DMS114 treated with DMSO at 0.1 percent for 48 hours (cell line): ENCODE data around the gene ERBB4.

Source experiments
- DNase-seq: peaks from one replicate; lab custom pipeline; 2025; ENCODE audit not compliant: unreplicated experiment; lab: John Stamatoyannopoulos, UW

The ERBB4 gene

GRCh38 chr2:211371465-211371864 lies 1167.1 kb downstream of the ERBB4 start:
- no peak for DNase-seq

DNA sequence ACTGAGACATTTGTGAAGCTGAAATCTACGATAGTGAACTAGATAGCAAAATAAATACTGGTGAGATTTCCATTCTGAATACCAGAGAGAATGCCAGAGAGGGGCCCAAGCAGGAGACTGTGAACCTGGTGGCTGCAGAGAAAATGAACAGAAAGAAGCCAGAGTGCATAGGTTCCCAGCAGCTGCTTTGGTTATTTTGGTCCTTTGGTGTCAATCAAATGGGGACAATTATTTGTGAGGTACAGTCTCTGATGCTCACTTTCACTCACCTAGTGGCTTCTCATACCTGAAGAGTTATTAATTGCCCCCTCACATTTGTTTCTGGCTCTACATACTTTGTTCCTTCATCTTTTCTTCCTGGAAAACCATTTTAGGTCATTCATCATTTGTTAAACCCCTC lies 1170.1 kb downstream of the ERBB4 start:
- no peak for DNase-seq

- DNase-seq = no peak
These were observed 1170.9 kb downstream of the ERBB4 start for GRCh38 chr2:211367711-211368110.

DNA sequence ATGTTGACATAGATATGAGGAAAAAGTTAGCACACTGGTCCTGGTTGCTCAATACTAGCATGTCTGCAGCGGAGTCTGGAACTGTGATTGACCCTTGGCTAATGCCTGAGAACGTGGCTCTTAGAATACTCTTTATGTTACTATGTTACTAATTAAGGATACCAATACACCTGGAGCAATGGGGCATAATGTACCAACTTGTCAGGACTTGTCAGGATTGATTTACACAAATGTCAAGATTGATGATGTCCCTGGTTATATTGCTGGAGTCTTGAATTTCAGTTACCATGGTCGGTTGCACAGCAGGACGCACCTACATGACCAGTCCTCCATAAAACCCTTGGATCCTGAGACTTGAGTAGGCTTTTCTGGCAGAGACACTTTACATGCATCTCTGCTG lies 1171.3 kb downstream of the ERBB4 start:
- no peak for DNase-seq

DNA sequence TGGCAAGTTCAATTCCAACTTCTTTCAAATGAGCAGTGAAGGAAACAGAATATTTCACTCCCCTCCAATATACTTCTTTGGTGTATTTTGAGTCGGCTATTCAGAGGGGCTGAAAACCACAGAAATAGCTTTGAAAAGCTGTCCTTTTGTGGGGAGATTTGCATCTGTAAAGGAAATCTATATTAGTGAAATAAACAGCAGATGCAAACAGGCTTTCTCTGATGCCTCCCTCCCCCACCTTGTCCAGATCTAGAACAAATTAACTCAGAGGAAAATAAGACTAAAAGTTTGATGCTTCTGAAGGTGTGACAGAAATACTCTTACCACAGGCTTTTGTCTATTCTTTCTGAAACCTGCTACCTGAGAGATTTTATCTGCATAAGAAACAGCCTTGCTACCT lies 1173.7 kb downstream of the ERBB4 start:
- DNase-seq = no peak

GRCh38 chr2:211361383-211361782 lies 1177.2 kb downstream of the ERBB4 start:
- no peak for DNase-seq

DNA sequence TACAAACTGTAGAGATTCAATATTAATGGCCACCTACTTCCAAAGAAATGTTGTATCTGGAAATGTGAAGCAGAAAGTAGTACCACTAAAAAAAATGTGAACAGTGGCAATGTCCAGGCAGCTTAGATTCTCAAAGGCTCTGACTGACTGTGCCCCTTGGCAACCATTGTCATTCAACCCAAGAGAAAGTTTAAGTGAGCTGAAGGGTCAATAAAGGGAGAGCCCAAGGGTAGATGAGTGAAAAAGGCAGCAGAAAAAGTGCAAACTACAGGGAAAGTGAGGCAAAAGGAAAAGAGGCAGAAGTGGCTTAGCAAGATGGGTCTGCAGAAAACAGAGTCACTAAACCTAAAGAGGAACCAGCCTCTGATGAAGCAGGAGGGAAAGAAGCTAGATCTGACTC lies 1179.3 kb downstream of the ERBB4 start:
- no peak for DNase-seq

- DNase-seq = no peak
These were observed 1180.1 kb downstream of the ERBB4 start for GRCh38 chr2:211358504-211358903.

- DNase-seq = no peak
These were observed 1184.1 kb downstream of the ERBB4 start for GRCh38 chr2:211354481-211354880.

DNA sequence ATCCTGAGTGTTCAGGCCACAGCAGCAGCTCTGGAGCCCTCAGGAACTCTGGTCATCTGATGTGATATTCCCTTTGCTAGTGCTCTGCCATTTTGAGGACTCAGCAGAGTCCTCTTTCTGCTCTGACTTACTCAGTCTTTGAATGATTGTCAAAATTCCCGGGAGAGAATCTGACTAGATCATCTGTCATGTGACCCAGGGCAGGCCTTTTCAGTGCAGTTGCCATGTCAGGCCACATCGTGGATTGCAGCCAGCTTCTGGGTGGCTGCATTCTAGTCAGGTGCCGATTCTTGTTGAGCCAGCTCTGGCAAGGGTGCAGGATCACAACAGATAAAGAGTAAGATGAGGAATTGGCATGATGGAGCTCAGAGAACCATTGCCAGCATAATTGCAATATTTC lies 1186.6 kb downstream of the ERBB4 start:
- DNase-seq = no peak

DNA sequence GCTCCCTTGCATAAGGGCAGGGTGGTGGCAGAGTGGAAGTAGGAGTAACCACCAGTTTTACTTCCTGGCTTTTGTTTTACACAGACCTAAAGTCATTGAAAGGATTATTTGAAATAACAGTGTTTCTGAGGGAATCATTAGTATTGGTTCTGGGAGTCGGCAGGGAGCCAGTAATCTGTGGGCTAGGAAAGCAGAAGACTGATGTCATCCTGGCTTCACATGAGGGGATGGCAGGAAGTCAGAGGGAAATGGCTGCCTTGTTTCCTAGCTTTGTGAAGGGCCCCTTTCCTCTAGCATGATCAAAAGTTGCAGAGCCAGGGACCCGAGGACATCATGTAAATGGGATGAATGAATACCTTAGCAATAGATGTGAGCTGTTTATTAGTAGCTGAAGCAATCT lies 1189.6 kb downstream of the ERBB4 start:
- no peak for DNase-seq

GRCh38 chr2:211347328-211347727 lies 1191.3 kb downstream of the ERBB4 start:
- DNase-seq = no peak

DNA sequence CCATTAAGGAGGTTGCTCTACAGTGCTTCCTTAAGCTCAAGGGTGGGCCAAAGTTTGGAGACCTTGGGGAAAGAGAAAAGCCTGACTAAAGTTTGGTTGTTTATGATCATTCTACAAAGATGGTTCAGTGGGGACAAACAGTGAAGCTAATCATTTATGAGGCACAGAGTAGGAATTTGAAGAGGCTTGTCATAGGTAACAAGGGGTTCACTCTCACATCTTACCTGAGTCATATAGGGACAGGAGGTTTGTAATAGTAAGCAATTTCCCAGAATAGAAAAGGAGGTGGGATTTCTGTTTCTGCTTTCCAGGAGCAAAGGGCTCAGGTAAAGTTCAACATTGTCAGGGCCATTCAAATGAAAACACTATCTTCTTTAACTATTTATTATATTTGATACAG lies 1194.3 kb downstream of the ERBB4 start:
- DNase-seq = no peak

- DNase-seq = no peak
These were observed 1205.2 kb downstream of the ERBB4 start for GRCh38 chr2:211333377-211333776.

DNA sequence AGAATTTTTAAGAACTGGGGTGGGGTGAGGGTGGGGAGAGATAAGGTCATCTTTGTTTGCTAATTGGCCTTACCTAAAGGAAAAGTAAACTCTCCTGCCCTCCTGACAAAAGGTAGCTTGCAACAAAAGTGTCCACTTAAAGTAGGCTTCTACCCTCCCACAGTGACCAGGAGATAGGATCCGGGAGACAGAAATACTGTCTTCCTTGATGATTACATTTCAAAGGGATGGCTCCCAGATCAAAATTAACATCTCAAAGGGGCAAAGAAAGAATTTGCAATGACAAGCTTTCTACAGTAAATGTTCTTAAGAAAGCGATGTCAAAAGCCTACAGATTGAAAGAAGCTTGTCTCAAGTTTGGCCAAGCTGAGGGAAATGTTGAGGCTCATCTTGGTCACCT lies 1206.9 kb downstream of the ERBB4 start:
- DNase-seq = no peak

DNA sequence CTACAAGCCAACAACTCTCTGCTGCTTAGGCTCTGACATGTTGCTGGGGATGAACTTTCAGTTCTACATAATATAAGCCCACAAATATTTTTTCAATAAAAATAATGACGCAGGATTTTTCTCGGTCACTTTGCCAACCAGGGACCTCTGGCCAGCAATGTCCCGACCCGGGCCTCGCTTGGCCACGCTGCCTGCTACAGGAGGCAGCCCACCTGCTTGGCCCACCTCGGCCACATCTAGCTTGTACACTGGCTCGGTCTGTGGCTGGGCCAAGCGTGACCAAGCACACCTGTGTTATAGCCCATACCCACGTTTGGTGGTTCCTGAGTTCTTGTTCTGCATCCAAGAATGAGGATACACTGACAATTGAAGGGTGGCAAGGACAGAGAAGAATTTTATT lies 1208.7 kb downstream of the ERBB4 start:
- no peak for DNase-seq

- DNase-seq = no peak
These were observed 1209.2 kb downstream of the ERBB4 start for GRCh38 chr2:211329421-211329820.

DNA sequence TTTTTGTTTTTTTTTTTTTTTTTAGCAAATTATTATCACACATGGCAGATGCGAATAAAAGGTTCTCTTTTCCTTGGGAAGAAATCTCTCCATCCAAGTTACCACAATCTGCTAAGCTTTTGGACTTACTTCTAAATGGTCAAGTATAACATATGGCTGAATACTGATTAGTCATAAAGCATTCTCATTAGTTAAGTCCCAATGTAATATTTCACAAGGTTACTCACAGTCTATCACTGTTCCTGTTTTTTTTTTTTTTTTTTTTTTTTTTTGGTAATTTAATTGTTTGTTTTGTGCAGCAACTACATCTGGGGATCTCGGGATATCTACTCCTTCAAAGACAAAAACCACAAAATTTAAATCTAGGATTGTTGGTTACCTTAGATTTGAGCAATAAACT lies 1210.5 kb downstream of the ERBB4 start:
- DNase-seq = no peak
